NCI-H524 (cell line): Measurements from ENCODE around the gene RASL11A.
"Not testable (repeated sequence)": the region's sequence is repeated elsewhere in the genome, so short reads cannot be mapped to it uniquely, and the experiment has no call there.

Experiments
- DNase-seq, 2 experiments: peaks; one replicate each; lab custom pipeline; 2025; lab: John Stamatoyannopoulos, UW

RASL11A gene, protein sequence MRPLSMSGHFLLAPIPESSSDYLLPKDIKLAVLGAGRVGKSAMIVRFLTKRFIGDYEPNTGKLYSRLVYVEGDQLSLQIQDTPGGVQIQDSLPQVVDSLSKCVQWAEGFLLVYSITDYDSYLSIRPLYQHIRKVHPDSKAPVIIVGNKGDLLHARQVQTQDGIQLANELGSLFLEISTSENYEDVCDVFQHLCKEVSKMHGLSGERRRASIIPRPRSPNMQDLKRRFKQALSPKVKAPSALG

DNA sequence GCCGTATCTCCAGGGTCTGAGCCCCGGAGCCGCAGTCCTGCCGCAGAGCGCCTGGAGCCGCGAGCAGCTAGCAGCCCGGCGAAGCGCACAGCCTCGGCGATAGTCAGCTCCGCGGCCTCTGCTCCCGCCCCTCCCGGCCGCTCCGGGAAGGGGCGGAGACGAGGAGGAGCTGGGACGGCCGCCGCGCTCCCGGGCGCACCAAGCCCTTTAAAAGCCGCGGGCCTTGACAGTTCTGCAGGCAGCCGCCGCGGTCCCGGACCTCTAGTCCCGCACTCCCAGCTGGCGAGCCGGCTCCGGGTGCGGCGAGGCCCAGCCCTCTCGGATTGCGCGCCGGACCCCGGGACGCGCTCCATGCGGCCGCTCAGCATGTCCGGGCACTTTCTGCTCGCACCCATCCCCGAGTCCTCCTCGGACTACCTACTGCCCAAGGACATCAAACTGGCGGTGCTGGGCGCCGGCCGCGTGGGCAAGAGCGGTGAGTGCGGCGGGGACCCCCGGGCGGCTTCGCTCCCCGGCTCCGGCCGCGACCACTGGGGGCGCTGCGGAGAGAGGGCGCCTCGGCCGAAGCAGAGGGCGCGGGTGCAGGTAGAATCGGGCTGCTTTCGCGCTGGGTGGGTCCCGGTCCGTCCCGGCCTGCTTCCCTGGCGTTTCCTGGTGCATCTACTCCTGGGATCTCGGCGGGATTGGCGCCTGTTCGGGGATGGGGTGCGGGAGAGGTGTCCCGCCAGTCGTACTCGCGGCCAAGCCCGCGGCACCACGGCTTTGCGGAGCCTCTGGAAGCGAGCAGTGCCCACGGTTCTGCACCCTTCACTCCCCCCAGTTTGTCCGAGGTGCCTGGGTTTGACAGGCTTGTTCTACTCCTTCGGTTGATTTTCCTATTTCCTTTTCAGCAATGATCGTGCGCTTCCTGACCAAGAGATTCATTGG is at the start of gene RASL11A:
RASL11A (plus strand) TSS at position 237 of the 927 bp plus-strand sequence; CDS start at position 352, 115 bp downstream.
- peak; percentile 83 to 92 for DNase-seq

DNA sequence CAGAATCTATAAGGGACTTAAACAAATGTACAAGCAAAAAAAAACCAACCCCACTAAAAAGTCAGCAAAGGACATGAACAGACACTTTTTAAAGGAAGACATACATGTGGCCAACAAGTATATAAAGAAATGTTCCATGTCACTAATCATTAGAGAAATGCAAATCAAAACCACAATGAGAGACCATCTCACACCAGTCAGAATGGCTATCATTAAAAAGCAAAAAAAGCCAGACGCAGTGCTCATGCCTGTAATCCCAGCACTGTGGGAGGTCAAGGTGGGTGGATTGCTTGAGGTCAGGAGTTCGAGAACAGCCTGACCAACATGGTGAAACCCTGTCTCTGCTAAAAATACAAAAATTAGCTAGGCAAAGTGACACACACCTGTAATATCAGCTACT is 48.5 kb upstream of the RASL11A start:
- not testable (repeated sequence) for DNase-seq

DNA sequence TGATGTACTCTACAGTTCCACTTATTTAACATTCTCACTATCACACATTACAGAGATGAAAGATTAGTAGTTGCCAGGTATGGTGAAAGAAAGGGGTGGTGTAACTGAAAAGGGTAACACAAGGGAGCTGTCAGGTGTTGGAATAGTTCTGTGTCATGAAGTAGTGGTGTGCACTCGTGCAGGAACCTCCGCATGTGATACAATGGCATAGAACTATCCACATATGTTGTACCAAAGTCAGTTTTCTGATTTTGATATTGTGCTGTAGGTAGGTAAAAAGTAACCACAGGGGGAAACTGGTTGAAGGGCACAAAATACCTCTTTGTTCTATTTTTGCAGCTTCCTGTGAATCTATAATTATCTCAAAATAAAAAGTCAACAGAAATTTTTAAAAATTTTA is 43.6 kb upstream of the RASL11A start:
- no peak for DNase-seq

DNA sequence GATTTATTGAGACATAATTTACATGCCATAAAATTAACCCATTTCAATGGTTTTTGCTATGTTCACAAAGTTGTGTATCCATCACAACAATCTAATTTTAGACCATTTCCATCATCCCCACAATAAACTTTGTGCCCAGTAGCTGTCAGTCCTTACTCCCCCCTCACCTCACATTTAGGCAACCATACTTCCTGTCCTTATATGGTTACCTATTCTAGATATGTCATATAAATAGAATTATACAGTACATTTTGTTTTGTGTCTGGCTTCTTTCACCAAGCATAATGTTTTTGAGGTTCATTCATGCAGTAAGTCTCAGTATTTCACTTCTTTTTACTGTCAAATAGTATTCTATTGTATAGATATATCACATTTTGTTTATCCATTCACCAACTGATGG is 42.5 kb upstream of the RASL11A start:
- DNase-seq, result no peak

DNA sequence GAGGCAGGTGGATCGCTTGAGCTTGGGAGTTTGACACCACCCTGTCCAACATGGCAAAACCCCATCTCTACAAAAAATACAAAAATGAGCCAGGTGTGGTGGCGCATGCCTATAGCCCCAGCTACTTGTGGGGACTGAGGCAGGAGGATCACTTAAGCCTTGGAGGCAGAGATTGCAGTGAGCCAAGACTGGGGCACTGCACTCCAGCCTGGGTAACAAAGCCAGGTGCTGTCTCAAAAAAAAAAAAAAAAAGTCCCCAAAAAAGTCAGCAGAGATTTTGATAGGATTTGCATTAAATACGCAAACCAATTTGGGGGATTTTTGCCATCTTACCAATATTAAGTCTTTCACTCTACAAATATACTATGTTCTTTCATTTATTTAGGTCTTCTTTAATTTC is 41.0 kb upstream of the RASL11A start:
- no peak for DNase-seq

DNA sequence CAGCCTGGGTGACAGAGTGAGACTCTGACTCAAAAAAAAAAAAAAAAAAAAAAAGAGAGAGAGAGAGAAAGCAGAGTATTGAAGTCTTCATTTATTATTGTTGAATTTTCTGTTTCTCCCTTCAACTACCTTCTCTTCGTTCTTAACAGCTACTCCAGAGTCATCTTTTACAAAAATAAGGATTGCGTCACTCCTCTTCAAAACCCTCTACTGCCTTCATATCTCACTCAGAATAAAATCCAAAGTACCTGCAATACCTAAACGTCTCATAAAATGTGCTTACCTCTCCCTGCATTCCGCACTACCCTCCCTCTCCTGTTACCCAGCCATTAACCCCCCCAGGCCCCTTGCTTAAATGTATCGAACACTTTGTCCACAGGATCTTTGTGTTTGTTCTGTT is 36.7 kb upstream of the RASL11A start:
- DNase-seq, result no peak

DNA sequence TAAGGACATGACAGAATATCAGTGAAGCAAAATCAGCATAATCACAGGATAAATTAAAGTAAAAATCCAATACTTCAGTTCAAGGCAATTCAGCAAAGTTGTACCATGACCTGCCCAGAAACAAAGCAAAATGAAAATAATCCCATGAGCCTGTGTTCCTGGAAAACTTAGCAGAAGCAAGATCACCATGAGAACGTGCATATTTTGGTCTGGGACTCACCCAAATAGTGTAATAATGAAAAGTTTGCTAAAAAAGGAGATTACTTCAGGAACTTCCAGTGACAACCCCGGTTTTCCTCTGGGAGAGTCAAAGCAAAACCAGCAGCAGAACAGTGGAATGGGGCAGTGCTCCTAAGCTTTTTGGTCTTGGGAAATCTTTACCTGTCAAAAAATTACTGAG is 34.2 kb upstream of the RASL11A start:
- DNase-seq, result no peak

DNA sequence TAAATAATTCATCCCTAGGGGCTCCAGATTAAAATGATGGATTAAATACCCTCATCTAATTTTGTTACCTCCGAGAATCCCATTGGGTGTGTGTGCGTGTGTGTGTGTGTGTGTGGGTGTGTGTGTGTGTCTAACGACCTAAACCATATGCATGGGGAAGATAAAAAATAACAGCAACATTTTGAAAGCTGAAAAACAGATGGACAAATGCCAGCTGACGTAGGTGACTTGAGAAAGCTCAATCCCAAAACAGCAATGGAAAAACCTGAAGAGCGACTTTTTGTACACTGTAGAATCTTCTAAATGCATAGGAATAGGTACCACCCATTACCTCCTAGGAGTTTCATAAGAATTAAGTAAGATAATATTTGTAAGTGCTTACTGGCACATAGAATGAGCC is 27.9 kb upstream of the RASL11A start:
- no peak for DNase-seq

DNA sequence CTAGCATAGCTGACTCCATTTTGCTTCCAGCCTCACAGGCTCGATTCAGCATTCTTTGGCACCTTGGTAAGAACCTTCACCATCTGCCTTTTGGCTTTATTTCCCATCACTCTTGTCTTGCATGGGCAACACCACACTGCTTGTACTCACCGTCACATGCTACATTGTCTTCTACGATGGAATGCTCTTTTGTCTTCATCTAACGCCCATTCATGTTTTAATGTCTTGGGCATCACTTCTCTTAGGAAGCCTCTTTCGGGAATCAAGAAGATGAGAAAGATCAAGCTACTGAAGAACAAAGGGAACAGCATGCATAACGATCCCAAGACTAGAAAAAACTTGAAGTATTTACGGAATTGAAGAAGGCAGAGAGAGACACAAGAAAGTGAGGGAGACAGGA is 25.0 kb upstream of the RASL11A start:
- DNase-seq, result no peak

DNA sequence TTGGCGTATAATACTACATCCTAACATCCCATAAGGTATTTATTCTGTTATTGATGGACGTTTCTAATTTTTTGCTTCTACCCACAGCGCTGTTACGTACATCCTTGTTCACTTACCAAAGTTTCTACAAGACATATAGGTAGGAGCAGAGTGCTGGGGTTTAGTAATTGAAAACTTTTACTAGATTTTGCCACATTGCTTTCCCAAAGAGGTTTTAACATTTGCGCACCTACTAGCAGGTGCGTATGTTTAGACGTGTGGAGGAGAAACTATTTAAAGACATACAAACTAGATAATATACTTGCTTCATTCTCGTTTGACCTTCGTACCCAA is 19.8 kb upstream of the RASL11A start:
- DNase-seq, result no peak

DNA sequence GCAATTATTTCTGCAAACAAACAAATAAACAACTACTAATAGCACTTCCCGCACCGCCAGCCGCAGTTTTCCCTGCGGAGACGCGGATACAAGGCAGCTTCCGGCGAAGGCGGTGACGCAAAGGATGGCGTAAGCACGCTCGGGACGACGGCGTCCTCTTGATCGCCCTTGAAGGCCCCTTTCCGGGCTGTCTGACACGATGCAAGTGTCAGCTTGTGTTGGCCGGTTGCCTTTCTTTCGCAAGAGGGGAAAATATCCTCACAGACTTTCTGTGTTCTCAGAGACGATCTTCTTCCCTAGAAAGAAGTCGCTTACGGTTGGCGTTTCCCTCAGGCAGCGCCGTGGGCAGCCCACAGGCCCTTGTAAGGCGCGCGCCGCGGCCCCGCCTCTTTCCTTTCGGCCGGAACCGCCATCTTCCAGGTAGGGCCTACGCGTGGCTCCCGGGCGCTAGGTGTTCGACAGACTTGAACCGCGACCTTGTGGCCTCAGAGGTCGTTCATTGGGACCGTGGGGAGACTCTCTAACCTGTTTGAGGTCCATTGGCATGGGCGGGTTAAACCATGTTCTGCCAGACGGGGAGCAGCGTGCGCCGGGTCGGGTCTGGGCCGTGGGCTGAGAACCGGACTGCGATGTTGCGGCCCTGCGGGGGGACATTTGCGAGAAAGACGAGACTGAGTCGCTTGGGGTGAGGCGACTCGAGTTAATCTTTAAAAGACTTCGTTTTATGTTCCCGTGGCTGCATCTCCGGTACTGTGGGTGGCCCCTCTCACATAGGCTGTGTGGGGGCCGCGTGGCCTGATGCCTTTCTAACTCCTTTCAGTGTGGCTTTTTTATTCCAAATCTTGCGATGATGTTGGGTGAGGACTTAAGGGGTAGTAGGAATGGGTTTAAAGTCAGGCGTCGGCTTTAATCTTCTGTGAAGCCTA is 19.2 kb upstream of the RASL11A start, which contains the start of gene RPL21:
RPL21 (plus strand) TSS at position 393 of the 926 bp plus-strand sequence. CDS start 2,219 bp downstream, outside the sequence.
- peak; percentile 95 to 97 for DNase-seq

DNA sequence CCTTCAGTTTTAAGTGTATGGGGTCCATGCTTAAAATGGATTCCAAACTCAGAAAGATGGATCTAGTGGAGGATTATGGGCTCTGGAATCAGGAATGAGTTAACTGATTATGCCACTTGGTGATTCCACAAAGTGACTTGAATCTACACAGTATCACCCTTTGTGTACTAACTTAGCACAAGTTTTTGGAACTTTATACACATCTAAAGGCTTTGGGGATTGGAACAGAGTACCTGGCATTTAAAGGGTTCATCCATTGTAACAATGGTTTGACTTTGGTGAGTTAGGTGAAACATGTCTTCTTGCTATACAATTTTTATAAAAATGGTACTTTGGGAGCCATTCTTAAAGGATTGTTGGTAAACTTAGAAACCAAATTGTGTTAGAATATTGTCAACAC is 18.2 kb upstream of the RASL11A start:
- DNase-seq, result no peak

DNA sequence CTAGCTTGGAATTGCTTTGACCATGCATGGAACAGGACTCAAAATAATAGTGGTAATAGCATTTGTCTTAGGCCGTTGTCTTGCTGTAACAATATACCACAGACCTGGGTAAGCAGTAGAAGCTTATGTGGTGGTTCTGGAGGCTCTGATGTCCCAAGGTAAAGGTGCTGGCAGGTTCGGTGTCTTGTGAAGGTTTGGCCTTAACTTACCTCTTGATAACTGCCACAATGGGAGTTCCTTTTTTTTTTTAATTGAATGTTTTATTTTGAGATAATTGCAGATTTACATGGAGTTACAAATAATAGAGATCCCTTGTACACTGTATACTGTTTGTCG is 13.4 kb upstream of the RASL11A start:
- DNase-seq, result no peak

DNA sequence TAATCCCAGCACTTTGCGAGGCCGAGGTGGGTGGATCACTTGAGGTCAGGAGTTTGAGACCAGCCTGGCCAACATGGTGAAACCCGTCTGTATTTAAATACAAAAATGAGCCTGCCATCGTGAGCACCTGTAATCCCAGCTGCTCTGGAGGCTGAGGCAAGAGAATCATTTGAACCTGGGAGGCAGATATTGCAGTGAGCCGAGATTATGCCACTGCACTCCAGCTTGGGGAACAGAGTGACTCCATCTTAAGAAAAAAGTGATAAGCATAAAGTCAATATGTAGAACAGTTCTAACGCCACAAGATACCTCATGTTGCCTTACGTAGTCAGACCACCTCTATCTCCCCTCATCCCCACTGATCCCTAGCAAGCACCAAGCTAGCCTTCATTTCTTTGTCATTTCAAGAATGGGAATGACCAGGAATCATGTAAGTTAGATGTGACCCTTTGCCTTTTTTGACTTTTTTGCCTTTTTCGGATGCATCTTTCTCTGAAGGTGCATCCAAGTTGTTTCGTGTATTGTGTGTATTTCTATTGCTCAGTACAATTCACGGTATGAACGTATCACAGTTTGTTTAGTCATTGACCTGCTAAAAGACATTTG is 12.9 kb upstream of the RASL11A start:
- DNase-seq, result no peak

DNA sequence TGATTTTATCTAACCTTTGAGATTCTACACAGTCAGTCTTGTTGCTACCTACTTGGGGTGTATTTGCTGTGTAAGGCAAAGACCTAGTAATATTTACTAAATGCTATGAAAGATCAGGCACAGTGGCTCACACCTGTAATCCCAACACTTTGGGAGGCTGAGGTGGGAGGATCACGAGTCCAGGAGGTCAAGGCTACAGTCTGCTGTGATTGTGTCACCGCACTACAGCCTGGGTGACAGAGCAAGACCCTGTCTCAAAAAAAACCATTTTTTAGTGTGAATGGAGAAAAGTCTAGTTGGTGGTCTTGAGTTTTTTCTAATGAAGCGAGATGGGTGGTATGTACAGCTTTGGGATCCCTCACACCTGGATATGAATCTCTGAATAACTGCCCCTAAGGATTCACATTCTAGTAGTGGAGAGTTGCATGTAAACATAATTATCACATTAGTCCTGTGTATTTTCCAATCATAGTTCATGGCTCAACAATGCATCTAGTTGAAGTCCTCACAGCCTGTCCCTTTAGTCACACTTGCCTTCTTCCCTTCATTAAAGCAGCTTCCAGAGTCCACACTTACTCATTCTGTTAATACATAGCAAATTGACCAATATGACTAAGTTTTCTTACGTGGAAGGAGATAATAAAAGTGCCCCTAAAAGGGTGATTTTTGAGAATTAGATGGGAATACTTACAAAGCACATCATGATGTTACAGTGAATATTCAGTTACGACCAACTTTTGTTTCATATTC is 11.8 kb upstream of the RASL11A start:
- DNase-seq, result no peak

DNA sequence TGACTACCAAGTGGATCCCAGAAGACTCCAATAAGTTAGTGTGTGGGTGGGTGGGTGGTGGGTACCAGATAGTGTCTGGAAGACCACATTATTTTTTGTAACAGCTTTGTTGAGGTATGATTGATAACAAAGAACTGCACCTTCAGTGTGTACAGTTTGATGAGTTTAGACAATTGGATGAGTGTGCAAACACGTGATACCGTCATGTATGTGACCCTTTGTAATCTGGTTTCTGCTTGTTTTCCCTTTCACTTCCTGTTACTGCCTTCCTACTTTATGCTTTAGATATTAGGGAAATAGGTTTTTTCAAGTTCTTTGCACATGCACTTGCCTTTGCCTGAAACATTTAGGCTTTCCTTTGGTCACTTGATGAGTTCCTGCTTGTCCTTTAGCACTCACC is 10.8 kb upstream of the RASL11A start:
- DNase-seq, result no peak

DNA sequence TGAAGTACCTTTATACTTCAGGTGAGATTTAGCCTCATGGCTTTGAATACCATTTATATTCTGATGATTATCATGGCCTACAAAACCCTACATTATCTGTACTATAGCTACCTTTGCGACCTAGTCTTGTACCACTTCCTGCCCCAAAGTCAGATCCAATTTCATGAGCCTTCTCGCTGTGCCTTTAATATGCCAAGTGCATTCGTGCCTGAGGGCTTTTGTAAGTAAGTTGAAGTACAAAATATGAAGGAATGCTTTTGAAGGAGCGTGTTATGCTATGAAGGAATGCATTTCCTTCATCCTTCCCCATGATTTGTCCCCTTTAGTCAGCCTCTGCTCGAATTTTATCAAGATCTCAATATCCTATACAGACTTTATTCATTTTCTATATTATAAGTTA is 9.2 kb upstream of the RASL11A start:
- no peak for DNase-seq

DNA sequence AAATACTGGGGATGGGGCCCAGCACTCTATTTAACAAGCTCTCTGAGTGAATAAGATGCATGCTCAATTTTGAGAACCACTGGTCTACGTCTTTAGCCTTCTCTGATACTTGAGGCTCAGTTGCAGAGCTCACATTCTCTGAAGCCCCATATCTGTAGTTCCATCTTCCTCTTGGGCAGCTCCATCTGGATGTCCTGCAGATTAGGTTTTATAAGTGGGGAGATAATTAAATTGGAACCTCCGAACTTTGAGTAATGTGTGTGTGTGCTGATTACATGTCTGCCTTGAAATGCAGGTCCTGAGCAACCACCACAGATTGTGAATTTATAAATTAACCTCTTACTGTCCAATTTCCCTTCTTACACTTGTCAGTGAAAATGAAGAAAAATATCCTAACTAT is 7.2 kb upstream of the RASL11A start:
- DNase-seq, result peak; percentile 70 to 90

DNA sequence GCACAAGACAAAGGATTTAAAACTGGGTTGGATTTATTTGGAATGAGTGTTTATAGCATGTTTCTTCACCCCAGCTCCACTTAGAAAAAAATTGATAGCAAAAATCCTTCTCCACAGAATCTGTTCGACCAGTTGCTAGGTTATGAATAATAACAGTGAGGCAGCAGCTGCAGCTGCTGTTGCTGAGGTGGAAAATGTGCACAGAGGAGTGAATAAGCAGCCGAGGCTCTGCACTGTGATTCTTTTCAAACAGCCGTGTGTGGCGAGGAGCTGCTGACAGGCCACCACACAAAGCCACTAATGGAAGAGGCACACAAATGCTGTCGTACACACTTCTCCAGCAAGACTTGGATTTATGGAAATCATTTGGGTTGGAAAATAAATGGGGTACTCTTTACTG is 6.4 kb upstream of the RASL11A start:
- DNase-seq, result peak; percentile 35 to 81

DNA sequence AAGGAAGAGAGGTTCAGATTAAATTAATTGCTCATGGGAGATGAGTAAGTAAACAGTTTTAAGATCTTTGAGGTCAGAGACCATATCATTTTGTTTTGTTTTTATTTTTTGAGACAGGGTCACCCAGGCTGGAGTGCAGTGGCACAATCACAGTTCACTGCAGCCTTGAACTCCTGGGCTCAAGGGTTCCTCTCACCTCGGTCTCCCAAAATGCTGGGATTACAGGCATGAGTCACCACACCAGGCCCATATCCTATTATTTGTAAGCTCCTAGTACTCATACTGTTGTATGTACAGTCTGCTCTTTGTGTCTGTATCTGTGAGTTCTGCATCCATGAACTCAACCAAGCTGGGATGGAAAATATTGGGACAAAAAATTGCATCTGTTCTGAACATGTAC is 6.0 kb upstream of the RASL11A start:
- DNase-seq, result no peak

DNA sequence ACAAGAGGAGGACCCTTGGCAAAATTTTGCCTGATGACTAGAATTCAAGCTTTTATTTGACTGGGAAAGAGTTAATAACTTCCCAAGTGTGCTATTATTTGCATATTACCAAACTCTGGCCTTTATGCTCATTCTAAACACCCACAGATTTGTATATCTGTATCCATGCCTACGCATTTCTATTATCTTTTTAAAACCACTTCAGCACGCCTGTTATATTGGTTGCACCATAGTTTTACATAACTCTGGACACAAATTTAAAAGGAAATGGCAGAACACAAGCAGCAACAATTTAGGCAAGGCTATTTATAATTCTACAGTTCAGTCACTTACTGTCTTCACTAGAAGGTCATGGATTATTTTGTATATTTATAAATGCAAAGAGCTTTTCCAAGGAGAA is 3.7 kb upstream of the RASL11A start:
- no peak for DNase-seq
